Activated CD4-positive, CD25-positive, alpha-beta regulatory T cell treated with anti-CD3 and anti-CD28 coated beads, Interleukin-2, amount 50 U/mL, for 16 hours (primary cell): ENCODE results near the gene USP32.

Experiments
- DNase-seq: peaks from one replicate; pipeline ENCODE4 v3.0.0-alpha.2; 2020; ENCODE audit warnings: low read depth, low spot score

The USP32 gene

GRCh38 chr17:60156746-60157145 is 235.2 kb downstream of the USP32 start:
- DNase-seq: no peak

GRCh38 chr17:60155815-60156214 is 236.1 kb downstream of the USP32 start:
- no peak for DNase-seq

- no peak for DNase-seq
Measured at GRCh38 chr17:60155427-60155814, 236.5 kb downstream of the USP32 start.

GRCh38 chr17:60154616-60155426 is 237.1 kb downstream of the USP32 start:
- no peak for DNase-seq

- DNase-seq: no peak
Measured at GRCh38 chr17:60153606-60154390, 238.1 kb downstream of the USP32 start.

GRCh38 chr17:60151355-60151754 is 240.6 kb downstream of the USP32 start:
- no peak for DNase-seq

- DNase-seq: no peak
Measured at GRCh38 chr17:60149691-60150582, 242.0 kb downstream of the USP32 start, which contains the start of gene CA4. CA4 (plus strand) TSS chr17:60149973; CDS start chr17:60150035, 62 bp downstream.

- no peak for DNase-seq
Measured at GRCh38 chr17:60148373-60148772, 243.6 kb downstream of the USP32 start.

GRCh38 chr17:60147553-60148223 is 244.2 kb downstream of the USP32 start:
- no peak for DNase-seq

- DNase-seq: no peak
Measured at GRCh38 chr17:60146206-60146605, 245.7 kb downstream of the USP32 start.

- DNase-seq: no peak
Measured at GRCh38 chr17:60145006-60145935, 246.7 kb downstream of the USP32 start.

GRCh38 chr17:60142872-60143499 is 248.9 kb downstream of the USP32 start:
- peak; percentile 47 for DNase-seq

- no peak for DNase-seq
Measured at GRCh38 chr17:60141111-60142018, 250.6 kb downstream of the USP32 start.

- peak; percentile 36 for DNase-seq
Measured at GRCh38 chr17:60139438-60140285, 252.3 kb downstream of the USP32 start.

GRCh38 chr17:60138769-60139437 is 253.0 kb downstream of the USP32 start:
- DNase-seq: no peak

GRCh38 chr17:60137731-60138130 is 254.2 kb downstream of the USP32 start:
- no peak for DNase-seq
